ENCODE data around the gene CCDC127.
"Not testable (repeated sequence)": the region's sequence is repeated elsewhere in the genome, so short reads cannot be mapped to it uniquely, and the experiment has no call there.

Gene CCDC127

DNA sequence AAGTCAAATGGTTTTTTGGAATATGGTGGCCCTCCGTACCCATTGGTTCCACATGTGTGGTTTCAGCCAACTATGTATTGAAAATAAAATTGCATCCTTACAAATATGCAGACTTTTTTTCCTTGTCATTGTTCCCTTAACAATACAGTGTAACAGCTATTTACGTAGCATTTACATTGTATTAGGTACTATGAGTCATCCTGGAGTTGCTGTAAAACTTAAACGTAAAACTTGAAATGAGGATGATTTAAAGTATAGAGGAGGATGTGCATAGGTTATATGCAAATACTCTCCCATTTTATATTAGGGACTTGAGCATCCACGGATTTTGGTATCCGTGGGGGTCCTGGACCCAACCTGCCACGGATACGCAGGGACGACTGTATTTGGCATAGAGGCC is 16.5 kb upstream of the CCDC127 start:
- no peak for DNase-seq (ENCODE audit: low read depth in 2 of 2)

DNA sequence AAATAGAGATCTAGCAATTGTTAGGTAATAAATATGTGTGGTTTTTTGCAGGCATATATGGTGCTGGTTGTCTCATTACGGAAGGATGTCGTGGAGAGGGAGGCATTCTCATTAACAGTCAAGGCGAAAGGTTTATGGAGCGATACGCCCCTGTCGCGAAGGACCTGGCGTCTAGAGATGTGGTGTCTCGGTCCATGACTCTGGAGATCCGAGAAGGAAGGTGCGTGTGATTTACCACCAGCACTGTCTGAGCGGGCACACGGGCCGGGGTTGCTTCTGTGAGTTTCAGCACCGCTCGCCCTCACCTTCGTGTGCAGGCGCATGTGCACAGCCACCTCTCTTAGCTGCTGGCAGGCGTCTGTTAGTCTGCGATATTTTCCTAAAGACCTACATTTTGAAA is 15.5 kb upstream of the CCDC127 start:
- DNase-seq (ENCODE audit: low read depth in 2 of 2): not testable (repeated sequence)

DNA sequence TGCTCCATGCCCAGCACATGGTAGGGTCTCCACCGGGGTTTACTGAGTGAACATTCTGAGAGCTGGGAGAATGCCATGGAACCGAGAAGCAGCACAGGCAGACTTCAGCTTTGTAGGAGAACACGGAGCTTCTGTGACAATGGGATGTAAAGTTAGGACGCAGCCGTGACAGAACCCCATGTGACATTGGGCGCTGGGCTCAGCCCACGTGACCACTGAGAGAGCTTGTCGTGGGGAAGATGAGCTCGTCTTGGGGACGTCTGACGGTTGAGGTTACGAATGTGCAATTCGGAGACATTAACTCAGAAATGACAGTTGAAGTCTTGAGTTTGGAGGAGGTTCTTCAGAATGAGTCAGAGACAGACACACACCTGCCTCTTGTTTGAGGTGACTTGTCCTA is 13.7 kb upstream of the CCDC127 start:
- DNase-seq (ENCODE audit: low read depth in 2 of 2): no peak

DNA sequence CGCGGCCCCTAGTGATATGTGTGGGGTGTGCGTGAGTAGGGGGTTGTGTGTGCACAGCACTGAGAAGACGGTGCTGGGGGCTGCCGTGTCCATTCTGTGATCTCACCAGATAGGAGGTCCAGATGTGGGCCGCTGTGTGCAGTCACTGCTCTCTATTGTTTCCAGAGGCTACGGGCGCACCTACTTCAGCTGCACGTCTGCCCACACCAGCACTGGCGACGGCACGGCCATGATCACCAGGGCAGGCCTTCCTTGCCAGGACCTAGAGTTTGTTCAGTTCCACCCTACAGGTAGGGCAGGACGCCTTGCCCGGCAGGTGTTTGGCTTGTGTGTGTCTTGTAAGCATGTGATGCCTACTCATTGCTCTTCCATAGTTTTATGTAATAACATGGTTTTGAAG is 12.8 kb upstream of the CCDC127 start:
- no peak for DNase-seq (ENCODE audit: low read depth in 2 of 2)

DNA sequence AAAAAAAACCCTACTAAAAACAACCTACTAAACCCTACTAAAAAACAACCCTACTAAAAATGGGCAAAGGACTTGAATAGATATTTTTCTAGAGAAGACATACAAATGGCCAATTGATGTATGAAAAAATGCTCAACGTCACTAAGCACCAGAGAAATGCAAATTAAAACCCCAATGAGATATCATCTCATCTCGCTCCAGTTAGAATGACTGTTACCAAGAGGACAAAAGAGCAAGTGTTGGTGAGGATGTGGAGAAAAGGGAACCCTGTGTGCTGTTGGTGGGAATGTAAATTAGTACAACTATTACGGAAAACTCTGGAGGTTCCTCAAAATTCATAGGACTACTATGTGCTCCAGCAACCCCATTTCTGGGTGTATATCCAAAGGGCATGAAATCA is 10.9 kb upstream of the CCDC127 start:
- DNase-seq (ENCODE audit: low read depth in 2 of 2): no peak

DNA sequence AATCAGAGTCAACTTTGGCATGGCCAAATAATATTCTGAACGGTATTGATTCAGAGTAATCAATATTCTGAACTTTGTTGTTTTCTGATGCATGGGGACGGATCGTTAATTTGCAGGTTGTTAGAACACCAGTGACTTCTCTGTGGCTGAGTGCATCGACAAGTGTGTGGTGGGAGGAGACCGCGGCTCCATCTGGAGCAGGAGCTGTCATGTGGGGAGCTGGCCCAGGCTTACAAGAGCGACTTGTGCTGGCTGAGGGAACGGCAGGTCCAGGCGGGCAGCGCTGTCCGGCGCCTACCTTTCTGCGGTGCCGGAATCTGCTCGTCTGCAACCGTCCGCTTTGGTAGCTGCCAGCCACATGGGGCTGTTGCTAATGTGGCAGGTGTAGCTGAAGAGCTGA is 9.4 kb upstream of the CCDC127 start:
- DNase-seq (ENCODE audit: low read depth in 2 of 2): not testable (repeated sequence)

DNA sequence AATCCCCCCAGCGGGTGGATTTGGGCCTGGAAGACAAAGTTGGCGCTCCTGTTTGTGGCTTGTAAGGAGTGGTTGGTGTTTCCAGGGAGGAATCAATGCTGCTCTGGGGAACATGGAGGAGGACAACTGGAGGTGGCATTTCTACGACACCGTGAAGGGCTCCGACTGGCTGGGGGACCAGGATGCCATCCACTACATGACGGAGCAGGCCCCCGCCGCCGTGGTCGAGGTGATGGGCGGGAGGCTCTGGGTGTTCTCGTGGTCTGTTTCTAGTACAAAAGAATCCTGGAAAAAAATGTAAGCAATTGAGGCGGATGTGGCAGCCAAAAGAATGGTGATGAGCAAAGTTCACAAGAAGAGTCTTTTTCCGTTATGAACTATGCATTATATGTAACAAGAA is 7.4 kb upstream of the CCDC127 start:
- no peak for DNase-seq (ENCODE audit: low read depth in 2 of 2)

DNA sequence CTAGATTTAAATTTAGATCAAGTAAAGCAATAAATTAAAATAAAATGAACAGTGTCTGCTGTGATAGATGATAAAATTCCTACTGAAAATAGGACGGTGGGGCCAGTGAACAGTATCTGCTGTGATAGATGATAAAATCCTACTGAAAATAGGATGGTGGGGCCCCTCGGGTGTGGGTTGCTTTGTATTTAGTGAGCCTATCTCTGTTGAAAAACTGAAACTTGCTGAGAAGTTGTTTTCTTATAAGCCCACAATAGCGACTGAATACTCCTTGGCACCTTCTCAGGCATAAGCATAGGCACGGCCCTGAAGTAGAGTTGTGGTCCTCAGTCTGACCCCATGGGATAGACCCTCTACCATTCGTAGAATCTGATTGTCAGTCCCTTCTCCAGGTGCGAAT is 5.8 kb upstream of the CCDC127 start:
- no peak for DNase-seq (ENCODE audit: low read depth in 2 of 2)

DNA sequence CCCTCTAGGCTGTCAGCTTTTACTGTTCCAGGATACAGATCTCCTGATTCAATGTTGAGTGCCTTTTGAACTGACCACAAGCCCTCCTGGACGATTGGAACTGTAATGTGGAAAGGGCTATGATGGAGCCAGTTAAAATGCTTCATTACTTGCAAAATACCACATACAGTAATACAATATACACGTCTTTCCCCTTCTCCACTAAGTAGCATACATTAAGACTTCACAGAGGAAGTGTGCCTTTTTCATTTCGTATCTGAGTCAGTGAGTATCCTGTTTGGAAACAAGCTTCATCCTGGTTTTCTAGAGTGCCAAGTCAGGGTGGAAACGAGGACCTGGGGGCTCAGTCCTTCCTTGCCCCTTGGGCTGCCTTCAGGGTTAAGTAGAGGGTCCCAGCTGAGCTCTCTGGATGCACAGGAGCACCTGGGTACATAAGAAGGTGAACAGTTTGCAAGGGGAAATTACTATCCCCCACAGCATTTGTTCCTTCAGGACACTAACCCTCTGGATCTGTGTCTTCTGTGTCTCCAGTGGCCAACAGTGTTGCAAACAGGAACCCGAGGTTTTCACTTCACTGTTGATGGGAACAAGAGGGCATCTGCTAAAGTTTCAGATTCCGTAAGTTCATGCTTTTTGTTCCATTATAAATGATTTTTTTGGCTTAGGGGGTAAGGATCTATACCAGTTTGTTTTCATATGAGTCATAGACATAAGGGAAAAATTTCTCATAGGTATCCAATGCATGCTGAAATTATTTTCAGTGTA is 5.2 kb upstream of the CCDC127 start:
- not testable (repeated sequence) for DNase-seq (ENCODE audit: low read depth in 2 of 2)

DNA sequence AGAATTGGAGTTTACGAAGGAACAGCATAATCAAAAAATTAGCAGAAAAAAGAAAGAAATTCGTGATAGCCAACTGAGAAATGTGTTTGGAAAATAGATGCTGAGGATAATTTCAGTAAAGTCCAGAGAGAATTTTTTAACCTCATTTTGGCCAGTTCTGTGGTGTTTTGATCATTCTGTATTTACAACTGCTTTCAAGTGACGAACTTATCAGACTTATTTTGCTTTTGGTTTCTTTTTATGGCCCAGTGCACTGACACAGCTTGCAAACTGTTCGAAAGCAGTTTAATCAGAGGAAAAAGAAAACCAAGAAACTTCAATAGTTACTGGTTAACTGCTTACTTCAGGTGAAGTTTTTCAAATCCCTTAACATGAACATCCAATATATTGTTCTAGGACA is 2.0 kb upstream of the CCDC127 start:
- no peak for DNase-seq (ENCODE audit: low read depth in 2 of 2)

DNA sequence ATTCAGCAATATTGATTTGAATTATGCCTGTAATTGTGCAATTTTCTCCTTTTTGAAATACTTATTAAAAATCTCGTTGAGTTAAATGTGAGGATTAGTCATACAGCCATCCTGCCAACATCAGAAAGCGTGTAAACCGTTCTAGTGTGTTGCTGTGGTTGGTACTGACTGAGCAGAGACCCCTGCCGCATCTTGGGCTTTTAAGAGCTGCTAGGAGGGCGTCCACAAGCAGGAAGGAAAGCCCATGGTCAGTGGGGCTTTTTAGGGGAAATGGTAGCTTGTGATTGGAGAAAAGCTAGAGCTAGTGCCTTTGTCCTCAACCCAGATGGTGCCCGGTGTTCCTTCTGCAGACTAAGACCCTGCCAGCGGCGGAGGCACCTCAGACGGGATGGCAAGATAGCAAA is 1.5 kb upstream of the CCDC127 start:
- no peak for DNase-seq (ENCODE audit: low read depth in 2 of 2)

DNA sequence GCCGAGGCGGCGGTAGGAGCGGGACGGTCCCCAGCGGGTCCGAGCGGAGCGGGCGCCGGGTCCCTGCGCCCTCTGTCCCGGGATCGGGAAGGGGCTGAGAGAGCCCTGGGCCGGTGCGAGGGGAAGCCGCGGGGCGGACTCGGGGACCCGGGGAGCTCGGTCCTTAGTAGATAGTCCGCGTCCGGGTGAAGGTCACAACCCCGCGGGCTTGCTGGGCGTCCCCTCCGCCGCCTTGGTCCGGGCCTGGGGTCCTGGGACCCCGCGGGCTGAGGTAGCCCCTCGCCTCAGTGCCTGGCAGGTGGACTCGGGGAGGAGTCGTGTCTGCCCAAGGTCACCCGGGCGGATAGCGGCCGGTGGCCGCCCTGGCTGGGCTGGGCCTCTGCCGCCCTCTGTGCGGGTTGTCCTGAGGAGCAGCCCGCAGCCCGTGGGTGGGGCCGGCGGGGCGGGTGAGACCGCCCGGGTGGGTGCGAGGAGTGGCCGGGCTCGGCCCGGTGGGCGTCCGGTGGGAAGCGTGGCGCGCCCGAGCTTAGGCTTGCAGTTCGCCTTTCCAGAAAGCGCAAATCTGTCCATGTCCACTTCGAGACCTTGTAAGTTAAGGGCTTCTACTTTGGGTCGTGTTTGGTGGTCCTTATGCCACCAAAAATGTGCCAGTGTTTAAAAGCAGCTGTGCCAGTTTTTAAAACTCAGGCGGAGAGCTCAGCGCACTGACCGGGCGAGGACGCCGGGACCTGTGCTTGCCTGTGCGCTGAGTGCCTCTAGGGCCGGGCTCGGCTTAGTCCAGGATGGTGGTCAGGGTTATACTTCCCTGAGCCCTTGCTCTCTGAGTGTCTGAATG is 721 bp upstream of the CCDC127 start:
- no peak for DNase-seq (ENCODE audit: low read depth in 2 of 2)

DNA sequence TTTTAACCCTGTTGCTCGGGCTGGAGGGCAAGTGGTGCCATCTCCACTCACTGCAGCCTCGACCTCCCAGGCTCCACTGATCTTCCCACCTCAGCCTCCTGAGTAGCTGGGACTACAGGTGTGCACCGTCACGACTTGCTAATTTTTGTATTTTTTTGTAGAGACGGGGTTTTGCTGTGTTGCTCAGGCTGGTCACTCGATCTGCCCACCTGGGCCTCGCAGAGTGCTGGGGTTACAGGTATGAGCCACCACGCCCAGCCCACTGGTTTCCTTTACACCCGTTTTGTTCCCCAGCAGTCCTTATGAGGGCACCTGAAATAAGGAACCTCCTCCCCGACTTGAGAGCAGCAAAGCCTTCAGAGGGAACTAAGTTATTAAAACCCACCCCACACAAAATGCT is 1.9 kb downstream of the CCDC127 start:
- DNase-seq (ENCODE audit: low read depth in 2 of 2): not testable (repeated sequence)

DNA sequence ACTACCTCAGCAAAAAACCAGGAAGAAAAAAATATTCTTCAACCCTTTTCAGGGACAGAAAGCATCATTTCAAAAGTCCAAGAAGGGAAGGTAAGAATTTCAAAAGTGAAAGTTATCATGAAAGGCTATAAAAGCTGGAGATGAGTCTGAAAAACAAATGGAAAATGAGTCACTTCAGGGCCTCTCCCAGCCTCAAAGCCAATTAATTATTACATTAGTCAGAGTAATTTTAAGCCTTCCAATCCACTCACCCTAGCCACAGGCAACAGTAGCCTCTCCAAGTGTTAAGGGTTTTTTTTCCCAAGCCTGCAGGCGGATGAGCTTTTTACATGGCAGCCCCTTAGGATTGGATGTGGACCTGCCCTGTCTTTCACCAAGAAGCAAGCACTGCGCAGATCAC is 2.7 kb downstream of the CCDC127 start:
- not testable (repeated sequence) for DNase-seq (ENCODE audit: low read depth in 2 of 2)

DNA sequence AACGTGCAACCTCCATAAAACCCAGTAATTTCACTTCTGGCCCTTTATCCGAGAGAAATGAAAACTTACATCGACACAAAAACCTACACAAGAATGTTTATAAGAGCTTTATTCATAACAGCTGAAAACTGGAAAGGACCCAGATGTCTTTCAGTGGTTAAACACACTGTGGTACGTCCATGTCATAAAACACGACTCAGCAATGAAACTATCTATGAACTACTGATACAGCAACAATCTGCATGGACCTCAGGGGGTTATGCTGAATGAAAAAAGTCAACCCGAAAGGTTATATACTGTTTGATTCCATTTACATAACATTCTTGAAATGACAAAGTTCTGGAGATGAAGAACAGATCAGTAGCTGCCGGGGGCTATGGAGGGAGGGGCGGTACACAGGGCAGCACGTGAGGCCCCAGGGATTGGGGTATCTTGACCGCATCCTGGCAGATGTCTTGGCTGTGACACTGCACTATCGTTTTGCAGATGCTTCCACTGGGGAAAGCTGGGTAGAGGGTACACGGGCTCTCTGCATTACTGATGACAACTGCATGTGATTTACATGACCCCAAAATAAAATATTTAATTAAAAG is 4.1 kb downstream of the CCDC127 start:
- DNase-seq (ENCODE audit: low read depth in 2 of 2): no peak

DNA sequence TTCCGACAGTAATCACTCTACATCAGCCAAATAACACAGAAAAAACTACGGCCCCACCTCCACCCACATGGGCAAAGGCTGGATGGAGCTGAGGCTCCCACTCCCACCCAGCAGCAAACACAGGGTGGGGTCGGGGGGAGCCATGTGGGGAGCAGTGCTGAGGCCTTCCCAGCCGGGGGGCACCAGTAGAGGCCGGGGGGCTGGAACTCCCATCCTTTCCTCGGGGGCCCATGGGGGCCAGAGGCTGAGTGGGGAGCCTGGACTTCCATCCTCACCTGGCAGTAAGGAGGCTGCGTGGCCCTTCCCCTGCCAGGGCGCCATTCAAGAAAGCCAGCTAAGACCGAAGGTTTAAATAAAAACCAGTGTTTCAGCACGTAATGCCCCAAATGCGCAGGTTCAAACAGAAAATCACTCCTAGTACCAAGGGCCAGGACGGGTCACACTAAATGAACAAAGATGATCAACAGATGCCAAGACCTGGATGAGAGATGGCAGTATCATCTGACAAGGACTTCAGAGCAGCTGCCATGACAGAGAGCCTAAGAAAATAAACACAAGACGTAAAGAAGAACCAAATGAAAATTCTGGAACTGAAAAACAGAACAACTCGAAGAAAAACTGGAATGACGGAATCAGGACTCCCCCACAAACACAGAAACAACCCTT is 9.4 kb downstream of the CCDC127 start:
- DNase-seq (ENCODE audit: low read depth in 2 of 2): no peak

DNA sequence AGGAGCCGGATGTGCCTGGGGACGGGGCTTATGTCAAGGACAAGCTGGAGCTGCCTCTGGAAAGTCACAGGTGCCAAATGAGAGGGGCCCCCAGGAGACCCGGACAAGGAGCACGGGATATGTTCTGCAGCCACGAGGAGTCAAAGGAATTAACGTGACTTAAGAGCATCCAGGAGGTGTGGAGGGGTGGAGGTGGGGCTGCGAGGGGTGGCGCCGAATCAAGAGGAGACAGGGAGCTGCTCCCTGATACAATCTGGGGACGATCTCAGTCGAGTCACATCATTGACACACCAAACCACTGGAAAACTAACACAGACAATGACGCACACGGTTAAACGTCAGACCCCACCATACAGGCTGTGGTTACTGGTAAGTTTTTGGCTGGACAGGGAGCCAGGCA is 10.4 kb downstream of the CCDC127 start:
- DNase-seq (ENCODE audit: low read depth in 2 of 2): no peak

DNA sequence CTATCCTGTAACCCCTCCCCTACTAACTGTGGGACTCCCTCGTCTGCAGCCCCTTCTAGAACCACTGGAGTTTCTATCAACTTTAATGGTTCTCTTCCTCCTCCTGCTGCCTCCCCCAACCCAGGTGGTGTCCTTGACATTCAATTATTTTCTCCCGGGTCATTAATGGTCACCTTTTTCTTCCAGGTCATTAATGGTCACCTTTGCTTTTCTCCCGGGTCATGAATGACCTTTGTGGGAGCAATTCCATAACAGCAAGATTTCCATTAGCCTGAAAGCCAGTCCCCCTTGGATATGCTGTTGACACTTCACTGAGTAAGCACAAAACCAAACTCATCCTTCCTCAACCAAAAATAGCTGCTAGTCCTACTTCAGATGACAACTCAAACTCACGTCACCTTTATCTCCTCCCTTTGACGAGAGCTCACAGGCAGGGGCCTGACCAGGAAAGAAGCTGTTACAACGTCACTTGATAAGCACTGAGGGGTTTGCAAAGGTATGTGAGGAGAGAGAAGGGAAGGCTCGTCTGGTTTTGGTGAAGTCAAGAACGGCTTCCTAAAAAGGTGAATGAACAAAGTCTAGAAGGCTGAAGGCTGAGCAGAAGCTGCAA is 10.9 kb downstream of the CCDC127 start:
- DNase-seq (ENCODE audit: low read depth in 2 of 2): no peak

DNA sequence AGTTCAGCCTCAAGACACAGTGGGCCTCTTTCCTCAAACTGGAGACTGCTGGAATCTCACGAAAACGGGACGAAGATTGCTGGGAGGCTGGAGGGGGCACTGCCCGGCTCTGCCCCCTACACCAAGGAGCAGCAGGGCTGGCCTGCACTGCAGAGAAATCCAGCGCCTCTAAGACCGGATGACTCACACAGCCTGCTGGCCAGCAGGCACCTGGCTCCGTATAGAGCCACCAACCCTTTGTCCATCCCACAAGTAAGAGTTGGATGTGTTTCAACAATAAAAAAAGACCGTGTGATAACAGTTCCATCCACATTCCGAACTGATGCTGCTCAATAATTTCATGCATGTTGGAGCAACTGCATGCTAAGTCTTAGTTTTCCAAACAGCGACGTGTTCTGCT is 11.5 kb downstream of the CCDC127 start:
- no peak for DNase-seq (ENCODE audit: low read depth in 2 of 2)

DNA sequence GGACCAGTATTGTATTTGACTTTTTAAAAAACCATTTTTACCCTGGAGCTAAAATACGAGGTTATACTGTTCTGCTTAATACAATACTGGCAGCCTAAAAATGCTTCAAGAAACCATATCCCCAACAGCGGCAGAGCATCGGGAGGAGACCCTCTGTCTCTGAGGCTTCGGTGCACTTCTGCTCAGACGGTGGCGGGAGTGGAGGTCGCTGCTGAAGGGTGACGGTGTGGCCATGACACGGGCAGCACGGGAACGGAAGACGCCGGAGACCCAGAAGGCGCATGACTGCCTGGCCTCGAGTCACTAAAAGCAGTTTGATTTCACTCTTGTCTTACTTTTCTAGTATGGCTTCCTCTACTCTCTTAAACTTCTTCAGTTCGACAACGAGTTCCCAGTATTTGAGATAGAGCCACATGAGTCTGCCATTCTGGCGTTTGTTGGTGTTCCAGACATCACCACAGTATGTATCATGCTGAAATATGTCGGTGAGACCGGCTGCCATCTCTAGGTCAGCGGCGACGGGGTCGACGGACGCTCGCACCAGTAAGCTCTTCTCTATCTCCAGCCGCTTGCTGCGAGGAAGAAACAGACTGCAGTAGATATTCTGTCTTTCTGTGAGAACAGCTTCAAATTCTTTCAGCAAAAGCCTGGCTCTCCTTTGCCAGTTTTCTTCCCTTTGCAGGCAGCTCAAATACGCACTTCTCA is 12.8 kb downstream of the CCDC127 start:
- no peak for DNase-seq (ENCODE audit: low read depth in 2 of 2)

DNA sequence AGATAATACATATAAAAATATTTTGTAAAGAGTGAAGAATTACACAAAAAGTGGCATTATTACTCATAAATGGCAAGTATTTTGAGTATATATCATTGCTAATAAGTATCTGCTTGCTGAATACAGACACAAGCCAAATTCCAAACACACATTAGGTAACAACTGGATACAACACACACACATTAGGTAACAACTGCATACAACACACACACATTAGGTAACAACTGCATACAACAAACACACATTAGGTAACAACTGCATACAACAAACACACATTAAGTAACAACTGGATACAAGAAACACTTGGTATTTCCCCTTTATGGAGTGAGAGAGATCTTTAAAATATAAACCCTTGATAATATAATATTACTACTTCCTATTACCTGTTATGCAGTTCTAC is 13.5 kb downstream of the CCDC127 start:
- DNase-seq (ENCODE audit: low read depth in 2 of 2): no peak
